Fibroblast of skin of back (primary cell): ENCODE measurements around the gene ZFHX2.
A peak's percentile ranks its signal among the peaks of the same experiment; 100 is the strongest.

Experiments
- DNase-seq: peaks from one replicate; pipeline ENCODE4 v3.0.0-alpha.2; 2013

Gene ZFHX2

DNA sequence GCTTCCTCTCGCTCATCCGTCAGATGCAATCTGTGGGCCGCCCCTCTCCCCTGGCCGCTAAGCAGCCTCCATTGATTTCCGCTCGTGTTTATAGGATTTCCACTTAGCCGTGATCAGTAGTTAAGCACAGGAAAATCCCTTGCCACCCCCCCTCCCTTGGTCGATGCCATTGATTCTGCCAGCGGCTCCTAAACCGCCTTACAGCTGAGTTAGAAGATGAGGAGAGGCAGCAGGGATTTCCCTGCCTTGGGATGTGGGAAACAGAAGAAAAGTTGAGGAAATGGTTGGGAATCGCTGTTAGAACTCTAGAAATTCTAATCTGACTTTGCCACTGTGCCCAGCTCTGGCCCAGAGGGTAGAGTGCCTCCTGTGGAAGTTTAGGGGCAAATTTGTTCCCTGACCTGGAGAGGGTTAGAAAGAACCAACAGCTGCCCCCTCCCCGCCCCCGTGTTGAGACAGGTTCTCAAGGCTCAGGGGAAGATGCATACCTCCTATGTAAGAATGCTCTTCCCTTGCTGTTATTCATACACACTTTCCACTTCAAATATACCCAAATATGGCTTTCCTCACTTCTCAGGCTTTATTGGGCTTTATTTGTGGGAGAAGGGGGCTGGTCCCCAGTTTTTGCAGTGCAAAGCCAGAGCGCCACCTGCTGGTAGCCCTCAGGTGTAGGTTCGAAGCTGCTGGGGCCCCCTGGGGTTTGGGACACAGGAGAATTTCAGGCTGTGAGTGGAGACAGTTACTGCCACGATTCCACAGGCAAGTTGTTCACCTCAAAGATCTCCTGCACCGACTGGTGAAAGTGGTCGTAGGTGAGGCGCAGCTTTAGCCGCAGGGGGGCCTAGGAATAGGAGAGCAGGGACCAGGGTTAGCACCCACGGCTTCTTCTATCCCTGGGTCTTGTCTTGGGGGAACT is 7.7 kb upstream of the ZFHX2 start:
- DNase-seq, result peak; percentile 61

DNA sequence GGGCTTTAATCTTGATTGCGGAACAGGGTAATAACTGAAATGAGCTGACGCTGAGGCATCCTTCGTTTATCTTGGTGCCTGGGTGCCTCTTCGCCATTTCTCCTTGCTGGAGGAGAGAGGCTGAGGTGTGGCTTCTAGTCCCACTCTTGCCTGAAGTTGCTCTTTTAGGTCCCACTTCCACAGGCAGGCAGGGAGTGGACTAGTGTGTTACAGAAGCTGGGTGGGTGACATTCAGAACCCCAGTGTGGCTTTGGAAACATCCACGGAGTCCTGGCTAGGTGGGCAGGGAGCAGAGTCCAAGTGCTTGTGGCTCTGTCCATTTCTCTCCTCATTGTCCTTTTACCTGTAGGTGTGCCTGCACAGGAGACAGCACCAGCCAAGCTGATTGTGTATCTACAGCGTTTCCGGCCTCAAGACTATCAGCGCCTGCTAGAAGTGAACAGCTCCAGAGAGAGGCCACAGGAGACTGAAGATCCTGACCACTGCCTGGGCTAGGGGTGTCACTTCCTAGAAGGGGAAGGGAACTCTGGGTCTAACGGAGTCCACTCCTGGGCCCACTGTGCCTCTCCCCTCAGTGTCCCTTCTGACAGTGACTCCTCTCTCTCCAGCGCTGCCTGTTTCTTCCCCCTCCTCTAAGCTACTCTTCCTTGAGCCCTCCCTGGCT is 6.9 kb upstream of the ZFHX2 start:
- no peak for DNase-seq

DNA sequence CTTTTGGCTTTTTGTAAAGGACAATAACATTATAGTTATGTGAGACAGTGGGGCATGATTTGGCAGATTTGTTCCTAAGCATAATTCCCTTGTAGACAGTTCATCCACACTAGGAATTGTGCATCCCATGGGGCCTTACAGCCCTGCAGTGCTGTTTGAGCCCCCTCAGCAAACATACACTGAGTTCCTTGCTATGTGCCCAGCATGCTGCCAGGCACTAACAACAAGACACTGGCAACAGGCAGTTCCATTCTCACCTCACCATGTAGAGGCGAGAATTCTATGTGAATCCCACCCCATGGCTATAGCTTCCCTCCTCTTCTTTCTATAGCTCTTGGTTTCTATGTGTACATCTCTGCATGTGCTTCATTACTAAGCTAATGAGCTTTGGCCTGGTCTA is 6.4 kb upstream of the ZFHX2 start:
- no peak for DNase-seq

DNA sequence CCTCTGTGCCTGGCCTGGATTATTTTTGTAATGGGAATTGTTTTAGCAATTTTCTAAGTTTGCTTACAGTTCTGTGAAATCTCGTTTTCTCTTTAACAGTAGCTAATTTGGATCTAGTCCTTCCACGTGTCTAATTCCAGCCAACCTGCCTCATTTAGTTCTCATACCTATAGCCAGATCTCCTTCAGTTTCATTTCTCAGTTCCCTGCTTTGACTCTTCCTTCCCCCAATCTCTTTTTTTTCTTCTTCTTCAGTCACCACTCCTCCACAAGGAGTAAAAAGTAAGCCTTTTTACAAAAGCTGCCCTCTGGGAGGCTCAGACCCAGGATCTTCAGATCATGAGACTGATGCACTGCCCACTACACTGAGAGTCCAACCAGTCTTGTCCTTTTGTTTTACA is 6.0 kb upstream of the ZFHX2 start:
- no peak for DNase-seq

DNA sequence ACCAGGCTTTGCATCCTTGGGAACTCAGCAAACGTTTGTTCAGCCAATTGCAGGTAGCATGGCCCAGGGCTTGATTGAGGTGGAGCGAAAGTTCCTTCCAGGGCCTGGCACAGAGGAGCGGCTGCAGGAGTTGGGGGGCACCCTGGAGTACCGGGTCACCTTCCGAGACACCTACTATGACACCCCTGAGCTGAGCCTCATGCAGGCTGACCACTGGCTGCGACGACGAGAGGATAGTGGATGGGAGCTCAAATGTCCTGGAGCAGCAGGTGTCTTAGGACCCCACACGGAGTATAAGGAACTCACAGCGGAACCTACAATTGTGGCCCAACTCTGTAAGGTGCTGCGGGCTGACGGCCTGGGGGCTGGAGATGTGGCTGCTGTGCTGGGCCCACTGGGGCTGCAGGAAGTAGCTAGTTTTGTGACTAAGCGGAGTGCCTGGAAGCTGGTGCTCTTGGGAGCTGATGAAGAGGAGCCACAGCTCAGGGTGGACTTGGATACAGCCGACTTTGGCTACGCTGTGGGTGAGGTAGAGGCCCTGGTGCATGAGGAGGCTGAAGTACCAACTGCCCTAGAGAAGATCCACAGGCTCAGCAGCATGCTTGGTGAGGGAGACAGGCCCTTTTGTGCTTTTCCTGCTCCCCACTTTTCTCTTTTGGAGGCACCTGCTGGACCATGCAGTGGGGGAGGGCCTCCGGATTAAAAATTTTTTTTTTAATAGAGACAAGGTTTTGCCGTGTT is 5.3 kb upstream of the ZFHX2 start:
- DNase-seq, result no peak

DNA sequence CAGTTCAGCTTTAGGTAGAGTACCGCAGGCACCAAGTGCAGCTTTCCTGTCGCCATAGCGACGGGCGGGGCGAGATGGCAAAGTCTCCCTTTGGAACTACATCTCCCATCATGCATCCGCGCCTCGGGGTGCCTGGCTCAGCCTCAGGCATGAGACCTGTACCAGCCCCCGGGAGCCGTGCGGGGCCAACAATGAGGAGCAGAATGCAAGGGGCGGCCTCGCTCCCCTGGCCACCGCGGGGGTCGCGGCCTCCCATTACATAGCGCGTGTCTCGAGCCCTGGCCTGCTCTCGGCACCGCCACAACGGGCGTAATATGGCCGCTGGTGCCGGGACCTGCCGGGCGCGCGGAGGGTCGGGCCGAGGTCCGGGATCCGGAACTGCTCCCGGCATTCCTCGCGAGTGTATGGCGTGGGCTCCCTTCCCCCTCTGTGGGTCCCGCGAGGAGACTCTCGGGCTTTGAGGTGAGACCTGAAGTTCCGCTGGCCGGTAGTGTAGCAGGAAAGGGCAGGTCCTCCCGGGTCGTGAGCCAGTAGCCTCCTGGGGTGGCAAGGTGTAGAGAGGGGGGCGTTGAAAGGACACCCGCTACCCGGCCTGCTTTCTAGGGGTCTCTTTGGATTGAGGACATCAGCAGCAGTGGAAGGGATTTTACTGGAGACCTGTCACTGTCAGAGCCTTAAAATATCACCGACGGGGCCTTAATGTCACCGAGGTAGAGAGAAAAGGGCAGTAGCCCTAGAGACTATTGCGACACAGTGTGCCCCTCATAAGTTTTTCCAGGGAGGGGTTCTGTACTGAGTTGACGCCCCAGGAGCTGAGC is 4.5 kb upstream of the ZFHX2 start, which contains the start of gene THTPA:
Gene THTPA, plus strand, starts transcription at position 390 of the 818 bp plus-strand sequence. CDS start 487 bp downstream, outside the sequence.
- peak; percentile 92 for DNase-seq

DNA sequence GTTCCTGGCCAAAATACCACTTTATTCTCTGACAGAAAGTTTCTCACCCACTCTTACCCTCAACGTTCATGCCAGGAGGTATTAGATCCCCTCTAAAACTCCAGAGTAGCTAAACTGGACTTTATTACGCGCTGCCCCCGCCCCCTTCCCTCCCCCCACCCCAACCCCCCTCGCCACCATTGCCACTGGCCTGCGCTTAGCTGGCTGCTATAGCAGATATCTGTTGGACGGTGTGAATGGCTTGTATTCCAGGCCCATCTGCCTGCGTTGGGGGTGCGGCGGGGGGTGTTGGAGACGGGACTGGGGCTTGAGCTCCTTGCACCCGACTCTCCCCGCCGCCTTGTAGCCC is 3.9 kb upstream of the ZFHX2 start:
- no peak for DNase-seq

DNA sequence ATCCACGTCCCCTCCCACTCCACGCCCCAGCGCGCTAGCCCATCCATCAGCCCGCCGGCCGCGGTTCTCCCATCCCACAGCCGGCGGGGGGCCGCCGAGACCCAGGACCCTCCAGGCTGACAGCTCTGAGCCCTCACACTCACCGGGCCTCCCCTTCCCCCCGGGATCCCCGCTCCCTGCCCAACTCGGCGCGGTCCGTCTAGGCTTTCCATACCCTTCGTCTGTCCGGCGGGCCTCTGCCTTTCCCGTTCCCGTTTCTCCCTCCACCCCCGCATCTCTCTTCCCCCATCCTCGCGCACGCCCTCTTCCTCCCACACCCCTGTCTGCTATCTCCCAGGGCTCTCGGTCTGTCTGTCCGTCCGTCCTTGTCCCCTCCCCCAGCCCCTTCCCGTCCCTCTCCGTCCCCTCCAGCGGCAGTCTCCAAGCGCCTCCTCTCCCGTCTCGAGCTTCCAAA is 726 bp downstream of the ZFHX2 start:
- DNase-seq, result no peak

DNA sequence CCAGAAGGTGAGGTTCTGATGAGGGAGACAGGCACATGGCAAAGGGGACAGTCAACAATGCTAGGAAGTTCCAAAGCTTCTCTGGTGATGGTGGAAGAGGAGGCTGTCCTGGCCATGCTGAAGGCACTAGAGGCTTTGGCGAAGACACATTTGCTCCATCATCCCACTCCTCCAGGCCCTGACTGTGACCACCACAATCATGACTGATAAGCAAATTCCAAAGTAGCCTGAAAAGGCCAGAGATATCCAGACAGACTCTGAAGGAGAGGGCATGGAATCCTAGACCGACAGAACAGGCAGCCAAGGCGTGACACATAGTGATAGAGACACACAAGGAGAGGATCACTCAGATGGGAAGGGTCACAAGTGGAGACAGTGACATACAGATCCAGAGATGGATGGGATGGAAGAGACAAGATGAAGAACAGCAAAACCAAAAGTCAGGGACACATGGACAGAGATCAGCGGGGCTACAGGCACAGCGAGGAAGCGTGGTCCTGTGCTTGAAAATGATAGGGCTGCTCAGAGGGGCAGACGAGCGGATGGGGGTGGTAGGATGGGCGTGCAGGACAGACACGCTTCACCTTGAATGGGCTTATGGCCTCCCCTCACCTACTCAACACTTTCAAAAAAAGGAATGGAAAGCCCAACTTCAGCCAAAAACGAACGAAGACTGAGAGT is 1.3 kb downstream of the ZFHX2 start:
- DNase-seq, result no peak

DNA sequence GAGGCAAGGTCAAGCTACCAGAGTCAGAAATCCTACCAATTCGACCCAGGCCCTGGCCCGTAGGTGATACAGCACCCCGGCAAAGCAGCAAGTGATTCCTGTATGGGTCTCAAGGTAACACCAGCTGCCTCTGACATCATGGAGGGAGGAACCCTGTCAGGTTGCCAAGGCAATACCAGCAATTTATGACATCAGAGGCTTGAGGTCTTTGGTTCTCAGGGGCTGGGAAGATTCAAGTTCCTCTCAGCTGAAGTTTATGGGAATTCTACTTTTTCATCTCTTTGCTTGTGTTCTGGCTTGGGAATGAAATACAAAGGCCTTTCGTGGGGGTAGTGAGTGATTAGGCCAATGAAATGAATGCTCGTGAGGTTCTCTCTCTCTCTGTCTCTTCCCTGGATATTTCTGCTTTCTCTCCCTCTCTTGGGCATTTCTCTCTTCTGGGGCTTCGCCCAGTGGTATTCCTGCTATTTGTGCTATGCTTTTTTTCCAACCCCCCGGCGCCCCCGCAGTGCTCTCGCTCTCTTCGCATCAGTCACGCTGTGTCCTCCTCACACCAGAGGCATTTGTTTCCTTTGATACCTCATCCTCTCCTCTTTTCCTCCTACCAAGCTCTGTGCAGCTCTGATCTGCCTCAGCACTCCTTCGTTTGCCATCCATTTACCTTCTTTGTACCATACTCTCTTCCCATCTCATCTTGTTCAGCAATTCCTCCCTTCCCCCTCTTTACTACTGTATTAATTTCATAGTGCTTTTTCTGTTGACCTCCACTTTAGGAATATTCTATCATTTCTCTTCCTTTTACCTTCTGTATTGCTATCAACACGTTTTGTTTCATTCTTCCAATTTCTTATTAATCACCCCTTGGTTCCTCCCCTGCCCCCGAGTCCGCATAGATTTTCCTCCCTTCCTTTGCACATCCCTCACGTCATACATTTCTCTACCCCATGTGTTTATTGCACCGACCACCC is 2.9 kb downstream of the ZFHX2 start:
- peak; percentile 92 for DNase-seq

DNA sequence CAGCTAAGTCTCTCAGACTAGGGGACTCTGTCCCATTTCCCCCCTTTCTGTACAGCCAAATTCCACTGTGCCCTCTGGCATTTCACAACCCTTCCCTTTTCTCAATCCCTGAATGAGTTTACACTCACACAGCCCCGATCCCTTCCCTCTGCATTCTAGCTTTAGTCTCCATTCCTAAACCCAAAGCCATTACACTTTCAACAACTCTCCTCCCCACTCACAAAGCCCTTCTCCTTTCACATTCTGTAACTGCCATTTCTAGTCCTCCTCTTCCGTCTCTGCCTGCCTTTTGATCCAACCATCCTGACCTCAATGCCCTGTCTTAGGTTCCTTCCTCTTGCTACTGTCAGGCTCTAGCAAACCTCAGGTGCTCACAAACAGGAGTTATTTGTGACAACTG is 3.6 kb downstream of the ZFHX2 start:
- DNase-seq, result no peak

DNA sequence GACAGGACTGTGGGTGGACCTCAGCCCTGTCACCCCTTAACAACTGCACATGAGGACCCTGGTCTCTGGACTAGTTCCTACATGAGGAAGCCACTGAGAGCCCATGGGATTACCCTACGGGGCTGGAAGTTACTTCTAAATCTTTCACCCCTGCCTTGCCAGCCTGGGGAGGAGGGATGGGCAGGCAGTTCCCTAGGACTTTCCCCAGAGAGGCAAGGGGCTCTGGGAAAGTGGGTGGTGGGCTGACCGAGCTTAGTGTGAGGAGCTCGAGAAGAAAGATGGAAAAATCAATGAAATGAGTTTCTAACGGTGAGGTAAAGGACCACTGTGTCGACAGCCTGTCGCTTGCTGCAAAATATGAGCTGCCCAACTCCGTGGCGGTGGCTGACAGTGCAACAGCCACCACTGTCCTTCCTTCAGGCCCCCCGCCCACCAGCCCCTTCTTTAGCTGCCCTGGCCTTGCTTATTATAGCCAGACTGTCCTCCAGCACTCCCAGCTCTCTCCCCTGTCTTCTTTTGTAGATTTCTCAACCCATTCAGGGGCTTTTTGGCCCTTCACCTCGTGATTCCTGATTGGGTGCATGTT is 5.0 kb downstream of the ZFHX2 start:
- no peak for DNase-seq

DNA sequence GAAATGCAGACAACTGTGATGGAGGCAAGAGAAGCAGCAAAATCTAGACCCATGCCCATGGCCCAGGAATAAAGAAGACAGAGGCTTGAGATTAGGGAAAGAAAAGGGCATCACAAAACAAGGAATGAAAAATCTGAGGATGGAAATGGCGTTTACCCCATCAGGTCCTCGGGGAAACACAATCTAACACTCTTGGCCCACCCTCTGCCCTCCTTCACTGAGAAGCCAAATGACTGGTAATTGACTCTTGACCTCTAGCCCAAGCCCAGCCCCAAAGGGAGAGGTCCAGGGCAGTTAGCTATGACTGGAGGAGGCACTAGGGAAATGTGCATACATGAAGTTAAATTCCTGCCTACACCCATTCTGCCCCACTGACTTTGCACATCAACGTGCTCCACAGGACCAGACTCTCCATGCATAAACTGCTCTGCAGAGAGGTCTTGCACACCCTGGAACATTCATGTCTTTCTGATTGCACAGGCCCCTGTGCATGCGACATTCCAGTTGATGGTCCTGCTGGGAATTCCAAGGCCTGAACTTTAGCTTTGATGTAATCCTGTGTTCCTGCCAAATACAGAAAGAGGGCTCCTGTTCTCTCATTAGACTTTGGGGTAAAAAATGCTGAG is 5.7 kb downstream of the ZFHX2 start:
- DNase-seq, result no peak

DNA sequence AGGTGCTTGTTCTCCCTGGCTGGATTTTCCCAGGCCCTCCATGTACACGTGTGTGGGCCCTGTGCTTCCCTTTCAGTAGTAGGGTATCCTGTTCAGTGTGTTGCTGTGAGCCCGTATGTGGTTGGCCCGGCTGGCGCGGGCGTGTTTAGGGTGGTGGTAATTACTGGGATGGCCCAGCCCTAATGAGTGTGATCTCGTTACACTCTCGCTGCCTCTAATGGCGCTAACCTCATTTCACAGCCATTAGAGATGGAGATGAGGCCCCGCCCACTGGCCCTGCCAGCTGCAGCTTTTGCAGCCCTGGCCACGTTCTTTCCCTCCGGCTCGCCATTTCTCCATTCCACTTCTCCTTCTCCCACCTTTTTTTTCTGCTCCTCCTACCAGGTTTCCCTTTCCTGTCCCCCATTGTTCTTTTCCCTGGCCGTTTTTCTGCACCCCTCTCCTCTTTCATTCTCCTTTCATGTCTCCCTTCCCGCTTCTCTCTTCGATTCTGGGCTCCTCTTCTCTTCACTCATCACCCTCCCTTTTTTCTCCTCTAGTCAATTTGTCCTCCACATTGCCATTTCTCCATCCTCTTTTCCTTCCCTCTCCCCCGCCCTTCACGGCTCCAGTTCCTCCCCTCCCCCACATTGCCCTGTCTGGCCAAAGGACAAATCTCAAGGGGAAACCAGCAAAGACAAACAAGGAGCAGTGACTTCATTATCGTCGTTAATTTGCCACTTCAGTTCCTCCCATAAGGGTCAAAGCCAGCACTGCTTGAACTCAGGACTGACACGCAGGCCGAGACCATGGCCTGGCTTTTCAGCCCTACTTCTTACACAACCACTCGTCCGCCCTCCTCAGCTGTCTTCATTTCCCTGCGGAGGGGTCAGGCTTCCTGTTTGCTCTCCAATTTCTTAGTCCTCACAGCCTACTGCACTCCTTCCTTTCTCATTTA is 6.8 kb downstream of the ZFHX2 start:
- DNase-seq, result no peak

DNA sequence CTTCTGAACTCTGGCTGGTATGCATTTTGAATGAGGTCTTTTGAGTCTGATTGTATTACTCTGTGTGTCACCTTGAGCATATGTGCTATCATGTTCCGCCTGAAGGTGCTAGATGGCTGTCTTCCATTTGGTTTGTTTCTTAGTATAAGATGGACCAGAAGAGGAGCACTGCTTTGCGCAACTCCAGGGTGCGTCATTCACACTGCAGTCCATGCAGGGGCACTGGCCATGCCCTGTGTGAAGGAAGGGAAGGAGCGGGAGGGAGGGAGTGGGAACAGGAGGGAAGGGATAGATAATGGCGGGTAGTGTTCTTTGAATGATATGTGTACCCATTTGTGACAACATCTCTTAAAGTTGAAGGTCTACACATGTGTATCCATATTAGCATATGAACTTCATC is 8.2 kb downstream of the ZFHX2 start:
- DNase-seq, result no peak

DNA sequence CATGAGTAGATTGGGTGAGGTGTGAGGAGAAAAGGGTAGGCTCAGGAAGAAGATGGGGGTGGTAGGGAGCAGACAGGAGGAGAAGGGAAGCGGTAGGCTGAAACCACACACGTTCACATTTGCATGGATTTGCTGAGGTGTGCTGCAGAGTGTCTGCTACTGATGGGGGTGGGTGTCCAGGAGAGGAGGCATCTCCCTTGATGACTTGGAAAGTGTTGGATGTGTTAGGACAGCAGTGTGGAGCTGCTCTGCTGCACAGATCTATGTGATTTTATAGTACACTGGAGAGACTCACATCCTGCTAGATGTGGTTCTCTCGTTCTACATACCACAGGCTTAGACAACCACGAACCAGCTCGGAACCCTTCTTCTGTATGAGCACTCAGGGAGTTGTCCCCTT is 9.3 kb downstream of the ZFHX2 start:
- DNase-seq, result no peak

DNA sequence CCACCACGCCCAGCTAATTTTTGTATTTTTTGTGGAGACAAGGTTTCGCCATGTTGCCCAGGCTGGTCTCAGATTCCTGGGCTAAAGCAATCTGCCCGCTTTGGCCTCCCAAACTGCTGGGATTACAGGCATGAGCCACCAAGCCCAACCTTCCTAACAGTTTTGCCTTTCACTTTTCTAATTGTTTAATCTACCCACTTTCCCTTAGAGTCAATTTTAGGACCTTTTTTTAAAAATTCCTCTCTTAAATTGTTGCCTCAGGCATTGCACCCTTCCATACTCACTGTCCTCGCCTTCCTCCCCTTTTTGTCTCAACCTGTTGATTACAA is 11.5 kb downstream of the ZFHX2 start:
- DNase-seq, result no peak
